Gastrocnemius medialis (tissue), 4 donors: ENCODE measurements around the gene NT5C1B. TPM values are rescaled to one million over a fixed set of nuclear protein-coding genes. Genes with fewer than 3 reads are reported as not detected.

Experiments
- ATAC-seq, 2 donors: fragments of 150-250 bp; one replicate each; pipeline ENCODE4 v1.9.1; 2016
- DNase-seq, 2 donors: peaks; one replicate each; pipeline ENCODE4 v3.0.0-alpha.2; 2019
- H3K27ac ChIP-seq, 4 donors: fragments of 200-600 bp; sonication (generic); 1 replicate in 1 of 4; 2 replicates in 3 of 4; pipeline ENCODE4 v1.5.1; 2016 to 2018; ENCODE audit warnings: mild to moderate bottlenecking in 2 of 4, moderate library complexity in 1 of 4
- H3K27me3 ChIP-seq, 3 donors: fragments of 200-600 bp; sonication (generic) in 2 of 3; 1 replicate in 1 of 3; 2 replicates in 2 of 3; pipeline versions ENCODE4 v1.5.1 to v1.6.0; 2016 to 2019; ENCODE audit warnings: mild to moderate bottlenecking in 1 of 3, moderate library complexity in 1 of 3
- H3K36me3 ChIP-seq, 2 donors: fragments of 200-600 bp; sonication (generic) in 1 of 2; one replicate each; pipeline ENCODE4 v1.5.1; 2017 to 2018
- H3K4me1 ChIP-seq, 2 donors: fragments of 200-600 bp; sonication (generic) in 1 of 2; one replicate each; pipeline ENCODE4 v1.5.1; 2016 to 2017; ENCODE audit warnings: mild to moderate bottlenecking in 2 of 2
- H3K4me3 ChIP-seq, 4 donors: fragments of 200-600 bp; sonication (generic) in 3 of 4; 1 replicate in 1 of 4; 2 replicates in 3 of 4; pipeline ENCODE4 v1.5.1; 2016 to 2019; ENCODE audit warnings: mild to moderate bottlenecking in 2 of 4
- H3K9me3 ChIP-seq, 3 donors: fragments of 200-600 bp; sonication (generic) in 2 of 3; 1 replicate in 1 of 3; 2 replicates in 2 of 3; pipeline ENCODE4 v1.5.1; 2016 to 2019
- CTCF ChIP-seq, 5 experiments: fragments of 450-650 bp in 3 of 5; fragments of 200-600 bp in 2 of 5; sonication (generic) in 2 of 5; IDR thresholded peaks in 4 of 5; conservative IDR thresholded peaks in 1 of 5; 1 replicate in 4 of 5; 2 replicates in 1 of 5; pipeline ENCODE4 v1.5.1; 2016 to 2019; ENCODE audit warnings: antibody characterized with exemption in 5 of 5, mild to moderate bottlenecking in 3 of 5, moderate library complexity in 3 of 5
- POLR2A ChIP-seq, 2 donors: fragments of 450-650 bp; IDR thresholded peaks; one replicate each; pipeline ENCODE4 v1.6.1; 2017; ENCODE audit warnings: antibody characterized with exemption in 2 of 2, mild to moderate bottlenecking in 2 of 2, moderate library complexity in 2 of 2
- in situ Hi-C, 4 donors: fragments of 200-750 bp; cut with MboI; loops; one replicate each; pipeline versions ENCODE4 v1.15.0 to v1.8.0; 2017; ENCODE audit warnings: low sequenced_read_pairs in 4 of 4
- intact Hi-C: fragments of 100-400 bp; cut with DNase I; formaldehyde crosslinking; loops from one replicate; pipeline ENCODE4 v1.15.1; 2023; ENCODE audit warnings: low total_unique reads
- total RNA-seq, 4 donors: library from RNA; depleted of rRNA; stranded (reverse); fragments of >200 nt; gene quantifications; one replicate each; pipeline versions ENCODE4 v1.1.0 to v1.2.3, GENCODE V29; 2016

The NT5C1B gene
- total RNA-seq, 4 donors from 2014 or later, result not detected

DNA sequence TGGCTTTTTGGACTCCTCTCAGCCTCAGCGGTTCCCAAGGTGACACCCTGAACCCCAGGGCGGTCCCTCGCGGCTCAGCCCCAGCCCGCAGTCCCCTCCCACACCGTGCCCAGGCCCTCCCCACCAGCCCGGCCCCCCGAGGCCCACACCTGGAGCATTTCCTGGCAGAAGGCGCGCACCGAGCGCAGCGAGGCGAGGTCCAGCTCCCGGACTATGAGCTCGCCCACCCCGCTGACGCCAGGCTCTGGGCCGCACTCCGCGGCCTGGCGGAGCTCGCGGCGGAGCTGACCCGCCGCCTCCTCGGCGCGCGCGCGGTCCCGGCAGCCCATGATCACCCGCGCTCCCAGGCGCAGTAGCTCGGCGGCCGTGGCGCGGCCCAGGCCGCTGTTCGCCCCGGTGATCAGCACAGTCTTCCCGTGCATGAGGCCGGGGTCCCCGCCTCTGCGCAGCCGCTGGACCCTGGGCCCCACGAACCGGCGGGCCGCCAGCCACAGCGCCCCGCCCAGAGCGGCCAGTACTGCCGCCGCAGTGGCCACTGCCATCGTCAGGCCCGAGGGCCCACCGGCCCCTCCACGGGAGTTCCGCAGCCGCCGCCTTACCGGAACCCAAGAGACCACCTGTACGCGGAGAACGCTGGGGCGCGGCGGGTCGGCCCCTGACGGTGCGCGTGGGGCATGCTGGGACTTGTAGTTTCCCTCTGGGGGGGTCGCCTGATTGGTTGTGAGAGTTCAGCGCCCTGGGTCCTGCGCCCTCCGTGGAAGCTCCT is 29.2 kb downstream of the NT5C1B start, which contains the start of gene RDH14:
TSS of gene RDH14 (minus strand) at position 623 of the 766 bp plus-strand sequence. CDS start at position 542, 81 bp downstream.
- Histone ChIP-seq H3K4me3 (peak within 1 kb of the TSS; percentile 65 to 83 (median 74)), H3K9me3 (no peaks in the 10 kb centered on the region), H3K27ac (peak within 1 kb of the TSS; percentile 89 to 97 (median 92)), H3K4me1 (peaks cover 39 to 42% of the 10 kb centered on the region in 2 donors), H3K36me3 (no peaks in the 10 kb centered on the region), H3K27me3 (no peaks in the 10 kb centered on the region)
- TF ChIP-seq CTCF (IDR thresholded peaks at IDR 0.05 in 4 of 5, conservative IDR thresholded peaks at IDR 0.05 in 1 of 5) (no peak), POLR2A (IDR thresholded peaks at IDR 0.05) (peak; percentile 81 to 84)
- peak; percentile 94 to 96 for DNase-seq
- ATAC-seq, result peak; percentile 94 to 96
- in situ Hi-C loops (loop anchor here in 1 of 4 donors (25.0 kb wide), 1 partner anchor 777 kb away; no protein-coding TSS in a partner anchor), intact Hi-C loops (loop anchor here (5.0 kb wide), 2 partner anchors 787 to 1342 kb away; partner anchors contain the start of gene TTC32)

DNA sequence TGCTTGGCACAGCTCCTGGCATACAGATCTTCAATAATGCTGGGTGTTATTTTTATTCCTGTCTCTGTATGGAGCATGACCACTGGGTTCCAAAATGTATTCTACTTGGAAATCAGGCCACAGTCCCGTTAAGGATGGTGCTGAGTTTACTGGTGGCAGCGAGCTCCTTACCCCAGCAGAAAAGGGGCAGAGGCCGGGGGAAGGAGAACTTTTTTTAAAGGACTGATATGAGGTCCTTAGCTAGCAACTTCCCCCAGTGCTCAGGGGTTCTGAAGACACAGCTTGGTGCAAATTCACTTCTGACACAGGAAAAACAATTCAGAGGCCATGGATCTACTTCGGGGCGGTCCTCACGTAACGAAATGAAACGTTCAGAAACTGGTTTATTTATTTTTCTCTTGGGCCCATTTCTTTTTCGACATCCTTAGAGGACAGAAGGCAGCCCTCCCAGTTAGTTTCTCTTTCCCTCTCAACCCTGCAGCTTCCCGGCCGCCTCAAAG is 29.8 kb downstream of the NT5C1B start:
- DNase-seq, result peak in 1 of 2 donors; percentile 13
- Histone ChIP-seq H3K27me3 (no peaks in the 10 kb centered on the region), H3K4me3 (peak overlapping the region; percentile 65 to 83 (median 74)), H3K9me3 (no peaks in the 10 kb centered on the region), H3K36me3 (peaks cover 0 to under 1% of the 10 kb centered on the region in 2 donors), H3K4me1 (peaks cover 39 to 42% of the 10 kb centered on the region in 2 donors), H3K27ac (peak overlapping the region; percentile 89 to 97 (median 92))
- in situ Hi-C loops, result loop anchor here in 1 of 4 donors (25.0 kb wide), 1 partner anchor 778 kb away; no protein-coding TSS in a partner anchor
- no peak for TF ChIP-seq CTCF (IDR thresholded peaks at IDR 0.05 in 4 of 5, conservative IDR thresholded peaks at IDR 0.05 in 1 of 5)
- intact Hi-C loops, result loop anchor here (2.0 to 5.0 kb wide), 3 partner anchors 39 to 1343 kb away; partner anchors contain the start of gene TTC32
- peak; percentile 14 to 15 for ATAC-seq

- Histone ChIP-seq H3K27ac (peak overlapping the region; percentile 89 to 97 (median 92)), H3K27me3 (no peaks in the 10 kb centered on the region), H3K4me1 (peaks cover 41 to 50% of the 10 kb centered on the region in 2 donors), H3K4me3 (peak overlapping the region in 1 of 4 donors; percentile 76), H3K9me3 (no peaks in the 10 kb centered on the region), H3K36me3 (peaks cover 0 to 8% of the 10 kb centered on the region in 2 donors)
- intact Hi-C loops, result loop anchor here (2.0 kb wide), 1 partner anchor 38 kb away; no protein-coding TSS in a partner anchor
- TF ChIP-seq POLR2A (IDR thresholded peaks at IDR 0.05) (no peak), CTCF (IDR thresholded peaks at IDR 0.05 in 4 of 5, conservative IDR thresholded peaks at IDR 0.05 in 1 of 5) (no peak)
- DNase-seq (no peak), ATAC-seq (no peak)
- in situ Hi-C loops, result loop anchor here in 1 of 4 donors (25.0 kb wide), 1 partner anchor 779 kb away; no protein-coding TSS in a partner anchor
These were observed 30.9 kb downstream of the NT5C1B start for GRCh38 chr2:18558458-18558857.

DNA sequence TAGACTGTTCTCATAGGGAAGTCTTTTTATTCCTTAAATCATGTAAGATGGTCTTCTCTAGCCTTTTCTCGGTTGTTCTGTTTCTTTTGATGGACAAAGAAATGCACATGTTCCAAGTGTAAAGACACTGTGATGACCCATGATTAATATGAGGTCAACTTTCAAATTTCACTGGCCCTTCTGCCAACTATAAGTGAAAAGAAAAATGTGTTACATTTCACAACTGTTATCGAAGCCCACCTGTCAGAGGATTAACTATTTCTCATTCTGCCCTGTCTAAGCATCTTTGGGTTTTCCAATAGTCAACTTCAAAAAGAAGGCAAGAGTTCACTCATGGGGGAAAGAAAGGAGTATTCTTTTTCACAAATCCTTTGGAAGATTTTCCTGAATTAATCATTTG is 32.2 kb downstream of the NT5C1B start:
- H3K27ac ChIP-seq, result no peak overlapping the region
- intact Hi-C loops (no loop called here), in situ Hi-C loops (loop anchor here in 1 of 4 donors (25.0 kb wide), 1 partner anchor 780 kb away; no protein-coding TSS in a partner anchor)
- H3K4me1 ChIP-seq, result peaks cover 53 to 62% of the 10 kb centered on the region in 2 donors
- ATAC-seq, result no peak
- H3K9me3 ChIP-seq, result no peaks in the 10 kb centered on the region
- TF ChIP-seq CTCF (IDR thresholded peaks at IDR 0.05 in 4 of 5, conservative IDR thresholded peaks at IDR 0.05 in 1 of 5), result no peak
- TF ChIP-seq POLR2A (IDR thresholded peaks at IDR 0.05), result no peak
- no peaks in the 10 kb centered on the region for H3K27me3 ChIP-seq
- DNase-seq, result no peak
- peaks cover 0 to 8% of the 10 kb centered on the region in 2 donors for H3K36me3 ChIP-seq
- no peak overlapping the region for H3K4me3 ChIP-seq
